Subcutaneous abdominal adipose tissue (tissue), 5 donors: Measurements from ENCODE around the gene SGCB.

Source experiments
- H3K27ac ChIP-seq: one replicate; pipeline ENCODE4 v1.7.0; 2013; ENCODE audit warnings: low read depth, mild to moderate bottlenecking, inconsistent platforms, low read length, moderate library complexity
- H3K27me3 ChIP-seq, 5 donors: one replicate each; pipeline ENCODE4 v1.7.0; 2013; ENCODE audit warnings: low read length in 5 of 5, inconsistent platforms in 1 of 5; ENCODE audit not compliant: control insufficient read depth in 5 of 5, insufficient read depth in 4 of 5
- H3K36me3 ChIP-seq, 5 donors: one replicate each; pipeline ENCODE4 v1.7.0; 2013; ENCODE audit warnings: low read length in 5 of 5; ENCODE audit not compliant: control insufficient read depth in 5 of 5, insufficient read depth in 5 of 5
- H3K4me1 ChIP-seq, 5 donors: one replicate each; pipeline ENCODE4 v1.7.0; 2013; ENCODE audit warnings: low read length in 5 of 5, mild to moderate bottlenecking in 3 of 5, moderate library complexity in 1 of 5; ENCODE audit not compliant: control insufficient read depth in 5 of 5, insufficient read depth in 5 of 5
- H3K4me3 ChIP-seq, 5 donors: one replicate each; pipeline ENCODE4 v1.7.0; 2013; ENCODE audit warnings: low read length in 5 of 5, low read depth in 1 of 5
- H3K9ac ChIP-seq, 5 donors: one replicate each; pipeline ENCODE4 v1.7.0; 2013; ENCODE audit warnings: low read length in 5 of 5, mild to moderate bottlenecking in 4 of 5, moderate library complexity in 3 of 5
- H3K9me3 ChIP-seq, 5 donors: one replicate each; pipeline ENCODE4 v1.7.0; 2013; ENCODE audit warnings: low read length in 5 of 5; ENCODE audit not compliant: control insufficient read depth in 5 of 5
- donor health status: healthy.
- donor health status: healthy.
- donor health status: healthy.
- donor health status: healthy.
- donor health status: healthy.

Gene SGCB

DNA sequence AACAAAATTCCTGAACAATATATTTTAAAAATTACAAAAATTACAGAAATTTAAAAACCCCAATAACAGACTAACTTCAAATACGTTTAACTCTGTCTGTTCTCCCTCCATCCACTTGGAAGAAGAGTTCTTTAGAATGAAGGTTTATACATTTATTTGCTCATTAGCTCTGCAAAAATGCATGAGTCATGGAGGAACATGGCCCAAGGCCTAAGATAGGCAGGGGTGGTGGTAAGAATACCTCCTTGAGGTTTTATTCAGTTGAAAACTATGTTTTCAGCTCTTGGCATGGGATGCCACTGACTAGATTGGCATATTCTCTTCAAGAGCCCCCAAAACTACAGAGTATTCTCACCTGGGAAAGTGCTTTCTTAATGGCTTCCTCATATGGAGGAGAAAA, 9.1 kb downstream of the SGCB start:
- H3K4me1 ChIP-seq = peaks cover 0 to 3% (median 3%) of the 10 kb centered on the region in 5 donors
- no peaks in the 10 kb centered on the region for H3K9me3 ChIP-seq
- peaks cover 15 to 33% (median 20%) of the 10 kb centered on the region in 5 donors for H3K36me3 ChIP-seq
- peak overlapping the region; percentile 18 for H3K27ac ChIP-seq
- H3K9ac ChIP-seq = no peak overlapping the region
- no peak overlapping the region for H3K4me3 ChIP-seq
- H3K27me3 ChIP-seq = no peaks in the 10 kb centered on the region

DNA sequence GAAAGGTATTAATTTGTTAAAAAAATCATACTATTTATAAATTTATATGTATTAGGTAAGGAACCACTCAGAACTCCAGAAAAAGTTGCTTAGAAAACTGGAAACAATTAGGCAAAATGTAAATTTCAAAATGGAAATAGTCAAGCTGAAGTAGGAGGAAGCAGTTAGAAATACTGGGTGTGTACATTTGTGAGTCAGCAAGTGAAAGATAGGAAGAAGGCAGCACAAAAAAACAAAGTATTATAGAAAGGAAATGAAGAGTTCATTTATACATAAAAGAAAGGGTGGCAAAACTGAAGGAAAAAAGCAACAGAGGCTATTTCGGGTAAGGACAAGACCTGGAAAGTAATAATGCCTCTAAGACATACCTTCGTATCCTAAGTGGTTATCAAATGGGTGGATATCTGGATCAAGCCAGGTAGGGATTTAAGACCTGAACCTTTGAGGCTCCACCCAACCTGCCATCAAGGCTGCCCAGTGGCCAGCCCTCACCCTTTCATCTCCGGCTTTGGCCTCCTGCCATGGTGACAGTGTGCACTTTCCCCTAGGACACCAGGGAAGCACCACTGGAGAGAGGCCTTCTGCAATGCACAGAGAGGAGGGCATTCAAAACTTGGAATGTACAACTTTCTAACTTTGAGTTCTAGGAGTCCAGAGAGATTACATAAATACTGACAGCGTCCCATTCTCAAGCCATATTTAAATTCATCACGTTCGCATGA, 18.0 kb downstream of the SGCB start, which contains the start of gene LRRC66:
LRRC66 (minus strand) TSS at position 428 of the 722 bp plus-strand sequence. CDS start 2,750 bp downstream, outside the sequence.
- no peak within 1 kb of the TSS for H3K4me3 ChIP-seq
- no peak within 1 kb of the TSS for H3K27ac ChIP-seq
- H3K27me3 ChIP-seq = no peaks in the 10 kb centered on the region
- H3K4me1 ChIP-seq = peaks cover 0 to 7% (median 0%) of the 10 kb centered on the region in 5 donors
- peaks cover 15 to 21% (median 19%) of the 10 kb centered on the region in 5 donors for H3K36me3 ChIP-seq
- peak within 1 kb of the TSS in 1 of 5 donors; percentile 6 for H3K9ac ChIP-seq
- H3K9me3 ChIP-seq = no peaks in the 10 kb centered on the region

DNA sequence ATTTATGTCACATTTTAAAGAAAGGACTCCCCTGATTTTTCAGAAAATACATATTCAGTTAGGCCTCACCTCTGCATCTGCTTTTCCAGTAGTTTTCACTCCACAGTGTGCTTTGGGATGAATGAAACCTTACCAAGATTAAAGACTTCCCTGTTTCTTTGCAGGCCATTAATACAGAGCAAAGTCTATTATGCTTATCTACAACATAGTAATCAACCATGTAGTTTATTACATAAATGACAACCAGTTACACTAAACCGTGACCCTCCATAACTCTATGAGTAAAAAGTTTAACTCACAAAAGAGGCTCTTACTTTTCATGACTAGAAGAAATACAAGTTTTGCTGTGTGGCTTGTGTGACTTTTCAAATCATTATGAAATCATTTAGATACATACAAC, 20.3 kb downstream of the SGCB start:
- Histone ChIP-seq H3K9me3 (no peaks in the 10 kb centered on the region), H3K4me3 (no peak overlapping the region), H3K27ac (no peak overlapping the region), H3K9ac (no peak overlapping the region), H3K27me3 (no peaks in the 10 kb centered on the region), H3K4me1 (peaks cover 0 to 7% (median 0%) of the 10 kb centered on the region in 5 donors), H3K36me3 (peaks cover 4 to 9% (median 7%) of the 10 kb centered on the region in 5 donors)

- no peaks in the 10 kb centered on the region for H3K9me3 ChIP-seq
- H3K27ac ChIP-seq = no peak overlapping the region
- H3K36me3 ChIP-seq = peaks cover 0 to 5% (median 4%) of the 10 kb centered on the region in 5 donors
- peaks cover 0 to 7% (median 0%) of the 10 kb centered on the region in 5 donors for H3K4me1 ChIP-seq
- no peak overlapping the region for H3K9ac ChIP-seq
- no peaks in the 10 kb centered on the region for H3K27me3 ChIP-seq
- H3K4me3 ChIP-seq = no peak overlapping the region
Measured at GRCh38 chr4:52016981-52017380, 21.1 kb downstream of the SGCB start.

DNA sequence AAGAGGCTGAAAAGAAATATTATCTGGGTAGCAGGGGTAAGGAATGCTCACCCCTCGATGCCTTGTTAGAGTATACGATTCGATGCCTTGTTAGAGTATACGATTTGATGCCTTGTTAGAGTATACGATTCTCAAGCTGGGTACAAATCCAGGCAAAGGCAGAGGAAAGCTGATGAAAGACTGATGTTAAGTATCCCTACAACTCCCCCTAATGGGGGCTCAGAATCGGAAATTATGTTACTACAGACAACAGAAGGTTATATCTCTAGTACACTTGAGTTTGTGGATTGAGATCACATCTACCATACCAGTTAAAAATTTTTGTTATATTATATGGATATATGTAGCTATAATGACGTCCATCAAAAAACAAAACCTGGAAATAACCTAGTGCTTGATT, 22.7 kb downstream of the SGCB start:
- peaks cover 4 to 11% (median 7%) of the 10 kb centered on the region in 5 donors for H3K36me3 ChIP-seq
- no peak overlapping the region for H3K27ac ChIP-seq
- H3K4me1 ChIP-seq = peaks cover 0 to 3% (median 0%) of the 10 kb centered on the region in 5 donors
- no peaks in the 10 kb centered on the region for H3K27me3 ChIP-seq
- H3K9me3 ChIP-seq = no peaks in the 10 kb centered on the region
- no peak overlapping the region for H3K9ac ChIP-seq
- no peak overlapping the region for H3K4me3 ChIP-seq

GRCh38 chr4:52014903-52015302, 23.2 kb downstream of the SGCB start:
- no peak overlapping the region for H3K9ac ChIP-seq
- H3K27ac ChIP-seq = no peak overlapping the region
- H3K9me3 ChIP-seq = no peaks in the 10 kb centered on the region
- no peaks in the 10 kb centered on the region for H3K27me3 ChIP-seq
- H3K36me3 ChIP-seq = peaks cover 3 to 10% (median 5%) of the 10 kb centered on the region in 5 donors
- H3K4me3 ChIP-seq = no peak overlapping the region
- H3K4me1 ChIP-seq = no peaks in the 10 kb centered on the region

DNA sequence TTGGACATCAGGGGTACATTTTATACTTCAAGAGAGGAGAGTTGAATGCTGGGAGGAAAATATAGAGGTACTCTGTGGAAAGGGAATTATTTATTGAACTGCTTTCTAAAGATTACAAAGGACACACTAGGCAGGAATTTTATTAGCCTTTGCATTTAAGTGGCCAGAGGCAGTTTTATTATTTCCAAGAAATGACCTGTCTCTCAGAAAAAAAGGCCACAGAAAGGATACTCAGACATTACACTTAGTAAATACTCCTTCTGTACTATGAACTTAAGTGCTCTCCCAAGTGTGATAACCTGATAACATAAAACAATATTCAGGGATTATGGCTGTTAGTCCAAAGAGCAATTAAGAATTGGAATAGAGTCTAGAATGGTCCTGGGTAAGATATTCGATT, 25.4 kb downstream of the SGCB start:
- peaks cover 3 to 10% (median 5%) of the 10 kb centered on the region in 5 donors for H3K36me3 ChIP-seq
- H3K27ac ChIP-seq = no peak overlapping the region
- no peaks in the 10 kb centered on the region for H3K9me3 ChIP-seq
- no peaks in the 10 kb centered on the region for H3K27me3 ChIP-seq
- no peak overlapping the region for H3K4me3 ChIP-seq
- no peaks in the 10 kb centered on the region for H3K4me1 ChIP-seq
- H3K9ac ChIP-seq = no peak overlapping the region

DNA sequence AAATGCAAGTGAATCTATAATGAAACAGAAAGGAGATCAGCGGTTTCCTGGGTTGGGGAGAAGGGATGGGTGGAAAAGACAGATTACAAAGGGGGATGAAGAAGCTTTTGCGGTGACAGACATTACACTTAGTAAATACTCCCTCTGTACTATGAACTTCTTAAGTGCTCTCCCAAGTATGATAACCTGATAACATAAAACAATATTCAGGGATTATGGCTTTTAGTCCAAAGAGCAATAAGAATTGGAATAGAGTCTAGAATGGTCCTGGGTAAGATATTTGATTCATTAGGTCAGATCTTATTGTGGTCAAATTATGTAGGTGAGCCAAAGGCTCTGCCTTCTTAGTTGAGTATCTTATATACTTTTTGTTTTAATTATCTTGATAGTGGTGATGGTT, 27.1 kb downstream of the SGCB start:
- Histone ChIP-seq H3K4me1 (no peaks in the 10 kb centered on the region), H3K9ac (no peak overlapping the region), H3K4me3 (no peak overlapping the region), H3K27me3 (no peaks in the 10 kb centered on the region), H3K27ac (no peak overlapping the region), H3K9me3 (no peaks in the 10 kb centered on the region), H3K36me3 (peaks cover 3 to 7% (median 5%) of the 10 kb centered on the region in 5 donors)

DNA sequence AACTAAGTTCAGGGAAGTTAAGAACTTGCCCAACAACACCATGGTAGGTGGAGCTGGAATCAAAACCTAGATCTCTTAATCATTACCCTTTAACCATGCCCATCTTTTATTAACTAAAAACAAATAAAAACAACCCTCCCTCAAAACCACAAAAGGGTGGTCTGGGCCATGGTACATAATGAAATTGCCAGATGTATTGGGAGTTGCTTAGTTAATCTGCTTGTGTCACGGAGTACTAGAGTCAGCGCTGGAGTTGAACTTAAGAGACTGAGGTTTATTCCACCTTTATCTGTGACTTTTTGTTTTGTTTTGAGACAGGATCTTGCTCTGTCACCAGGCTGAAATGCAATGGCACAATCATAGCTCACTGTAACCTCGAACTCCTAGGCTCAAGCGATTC, 31.2 kb downstream of the SGCB start:
- Histone ChIP-seq H3K36me3 (peaks cover 0 to 7% (median 4%) of the 10 kb centered on the region in 5 donors), H3K9me3 (no peaks in the 10 kb centered on the region), H3K27me3 (no peaks in the 10 kb centered on the region), H3K27ac (no peak overlapping the region), H3K4me1 (peaks cover 0 to 9% (median 0%) of the 10 kb centered on the region in 5 donors), H3K4me3 (no peak overlapping the region), H3K9ac (no peak overlapping the region)

DNA sequence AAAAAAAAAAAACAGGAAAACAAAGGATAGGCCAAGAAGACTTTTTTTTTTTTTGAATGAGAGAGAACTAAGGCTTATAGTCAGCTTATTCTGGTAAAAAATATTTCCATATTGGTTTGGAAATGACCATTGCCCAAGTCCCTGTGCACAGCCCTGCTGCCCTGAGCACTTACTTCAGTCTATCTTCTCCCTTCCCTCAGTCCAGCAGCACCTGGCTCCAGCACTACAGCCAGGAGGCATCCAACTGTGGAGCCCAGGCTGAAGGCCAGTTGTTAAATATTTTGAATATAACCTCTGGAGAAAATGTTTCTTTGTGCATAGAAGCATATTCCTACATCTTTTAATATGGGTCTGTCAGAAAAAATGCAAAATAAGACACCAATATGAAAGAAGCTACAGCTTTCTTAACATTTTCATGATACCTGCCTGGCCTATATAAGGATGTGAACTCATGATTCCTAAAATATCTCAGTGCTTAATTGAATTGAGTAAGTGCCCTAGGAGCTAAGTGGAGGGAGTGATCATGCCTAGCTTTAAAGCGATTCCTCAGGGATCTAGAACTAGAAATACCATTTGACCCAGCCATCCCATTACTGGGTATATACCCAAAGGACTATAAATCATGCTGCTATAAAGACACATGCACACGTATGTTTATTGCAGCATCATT, 32.4 kb downstream of the SGCB start:
- H3K27ac ChIP-seq = no peak overlapping the region
- H3K9me3 ChIP-seq = no peaks in the 10 kb centered on the region

More for the DNA sequence above, 32.4 kb downstream of the SGCB start:
- peaks cover 0 to 9% (median 0%) of the 10 kb centered on the region in 5 donors for H3K4me1 ChIP-seq
- no peak overlapping the region for H3K9ac ChIP-seq
- no peaks in the 10 kb centered on the region for H3K36me3 ChIP-seq
- no peak overlapping the region for H3K4me3 ChIP-seq
- H3K27me3 ChIP-seq = no peaks in the 10 kb centered on the region
